ENCODE results near the gene PHLDB3. TPM values are rescaled to one million over a fixed set of nuclear protein-coding genes. Genes with fewer than 3 reads are reported as not detected.

Gene PHLDB3
- 6.7 and 8.5 TPM in 2 replicates for total RNA-seq (2021)
- long read RNA-seq, partial matches to known transcripts: 6 of 24 reads
- long read RNA-seq, other reads (novel, unspliced or antisense): 18 of 24 reads

DNA sequence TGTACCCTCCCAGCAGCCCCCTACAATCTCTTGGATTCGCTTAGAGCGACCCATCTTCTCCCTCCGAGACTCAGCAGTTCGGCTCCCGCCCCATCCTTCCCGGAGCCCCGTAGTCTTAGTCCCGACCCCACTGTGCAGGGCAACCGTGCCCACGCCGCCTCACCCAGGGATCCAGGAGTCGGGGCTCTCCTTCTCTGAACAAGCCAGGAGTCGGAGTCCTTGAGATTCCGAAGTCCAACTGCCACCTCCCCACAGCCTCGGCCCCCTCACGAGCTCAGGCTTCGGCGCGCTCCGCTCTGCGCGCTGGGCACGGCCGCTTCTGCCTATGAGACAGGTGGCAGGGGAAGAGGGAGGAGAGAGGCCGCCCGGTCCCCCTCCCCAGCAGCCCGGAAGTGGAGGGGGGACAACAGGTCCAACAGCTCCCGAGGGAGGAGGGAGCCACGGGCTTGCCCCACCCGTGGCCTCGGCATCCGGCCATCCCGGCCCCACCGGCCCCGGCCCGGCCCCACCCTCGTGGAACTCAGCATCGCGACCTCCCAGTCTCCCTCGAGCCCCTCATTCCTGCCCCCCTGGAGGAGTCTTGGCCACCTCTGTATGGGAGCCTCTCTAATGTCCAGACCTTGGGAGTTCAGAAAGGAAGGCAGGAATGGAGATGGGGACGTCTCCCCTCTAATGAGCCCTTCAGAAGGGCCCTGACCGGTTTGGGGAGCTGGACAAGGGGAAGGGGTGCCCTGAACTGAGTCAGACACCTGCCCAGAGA, at the start of gene PHLDB3:
PHLDB3 (minus strand) TSS at position 321 of the 760 bp plus-strand sequence. CDS start 628 bp downstream, outside the sequence.
- H3K23ac ChIP-seq (ENCODE audit: insufficient read length, low read depth, low read length): no peak within 1 kb of the TSS
- Mint-ChIP-seq H3K27me3 (ENCODE audit: low read depth) (peaks cover 12% of the 10 kb centered on the region), H3K4me1 (peaks cover 12 to 25% of the 10 kb centered on the region in 2 experiments), H3K27ac (peak within 1 kb of the TSS in 2 of 3 experiments; percentile 53 to 72; a peak in 3 of 7 replicates), H3K4me3 (peak within 1 kb of the TSS; percentile 81 to 87), H3K9me3 (no peaks in the 10 kb centered on the region; a peak in 1 of 5 replicates), H3K36me3 (ENCODE audit: insufficient read depth in 1 of 3, low read depth in 3 of 3) (peaks cover 6 to 7% (median 6%) of the 10 kb centered on the region in 3 experiments; a peak in 5 of 7 replicates)
- no peak within 1 kb of the TSS for H4K8ac ChIP-seq (replicated peaks; ENCODE audit: insufficient read length, low read depth, low read length)
- no peak within 1 kb of the TSS for H3K56ac ChIP-seq (ENCODE audit: insufficient read length, low read depth, low read length)
- peaks cover 21% of the 10 kb centered on the region for H3K23me2 ChIP-seq (ENCODE audit: insufficient read length, low read depth, low read length, poor library complexity, severe bottlenecking)
- no peak within 1 kb of the TSS for H3K4ac ChIP-seq (ENCODE audit: low read depth, low read length)
- no peak within 1 kb of the TSS for H2BK120ac ChIP-seq (ENCODE audit: low read depth, low read length, poor library complexity, severe bottlenecking)
- no peak within 1 kb of the TSS for H4K91ac ChIP-seq (ENCODE audit: insufficient read length, low read depth, low read length)
- peak within 1 kb of the TSS; percentile 32 for H2AFZ ChIP-seq (ENCODE audit: low read length)
- no peaks in the 10 kb centered on the region for H3K9me3 ChIP-seq (ENCODE audit: control insufficient read depth, low read depth, low read length)
- peak within 1 kb of the TSS; percentile 70 for H3K14ac ChIP-seq (ENCODE audit: insufficient read depth, low read length)
- peaks cover 4% of the 10 kb centered on the region; the same call in 1 of the 2 replicates for H3K27me3 ChIP-seq (ENCODE audit: insufficient read depth, low read length)
- H3K9ac ChIP-seq (ENCODE audit: extremely low read depth, insufficient read length, low read length): peak within 1 kb of the TSS; percentile 52
- H2BK15ac ChIP-seq (ENCODE audit: low read depth, low read length): peak within 1 kb of the TSS; percentile 87; the same call in 1 of the 2 replicates
- no peak within 1 kb of the TSS for H2BK12ac ChIP-seq (ENCODE audit: insufficient read length, low read depth, low read length)
- no peak within 1 kb of the TSS for H3K27ac ChIP-seq (ENCODE audit: insufficient read length, low read depth, low read length)
- DNase-seq: peak; percentile 64
- H3K4me2 ChIP-seq (ENCODE audit: insufficient read depth, insufficient read length, low read length): peak within 1 kb of the TSS; percentile 98
- no peaks in the 10 kb centered on the region for H4K20me1 ChIP-seq (ENCODE audit: control insufficient read depth, insufficient read depth, insufficient read length)
- no peak within 1 kb of the TSS for H3T11ph ChIP-seq (ENCODE audit: low read length)
- no peaks in the 10 kb centered on the region for H3K79me2 ChIP-seq (ENCODE audit: insufficient read depth, low read length)
- peak within 1 kb of the TSS; percentile 70 for H3K18ac ChIP-seq (ENCODE audit: insufficient read length, low read depth, low read length)
- WGBS (ENCODE audit: extremely low coverage, insufficient read length, low lambda C conversion rate): no CpG with 5 or more reads among the region's 42 CpGs
- TF ChIP-seq, protein P1, sequence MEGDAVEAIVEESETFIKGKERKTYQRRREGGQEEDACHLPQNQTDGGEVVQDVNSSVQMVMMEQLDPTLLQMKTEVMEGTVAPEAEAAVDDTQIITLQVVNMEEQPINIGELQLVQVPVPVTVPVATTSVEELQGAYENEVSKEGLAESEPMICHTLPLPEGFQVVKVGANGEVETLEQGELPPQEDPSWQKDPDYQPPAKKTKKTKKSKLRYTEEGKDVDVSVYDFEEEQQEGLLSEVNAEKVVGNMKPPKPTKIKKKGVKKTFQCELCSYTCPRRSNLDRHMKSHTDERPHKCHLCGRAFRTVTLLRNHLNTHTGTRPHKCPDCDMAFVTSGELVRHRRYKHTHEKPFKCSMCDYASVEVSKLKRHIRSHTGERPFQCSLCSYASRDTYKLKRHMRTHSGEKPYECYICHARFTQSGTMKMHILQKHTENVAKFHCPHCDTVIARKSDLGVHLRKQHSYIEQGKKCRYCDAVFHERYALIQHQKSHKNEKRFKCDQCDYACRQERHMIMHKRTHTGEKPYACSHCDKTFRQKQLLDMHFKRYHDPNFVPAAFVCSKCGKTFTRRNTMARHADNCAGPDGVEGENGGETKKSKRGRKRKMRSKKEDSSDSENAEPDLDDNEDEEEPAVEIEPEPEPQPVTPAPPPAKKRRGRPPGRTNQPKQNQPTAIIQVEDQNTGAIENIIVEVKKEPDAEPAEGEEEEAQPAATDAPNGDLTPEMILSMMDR (conservative IDR thresholded peaks at IDR 0.05): no peak; the same call in 2 of the 3 replicates
- H3K4me1 ChIP-seq (ENCODE audit: insufficient read depth, low read length): no peaks in the 10 kb centered on the region
- H2BK20ac ChIP-seq (ENCODE audit: low read depth, low read length, poor library complexity, severe bottlenecking): no peak within 1 kb of the TSS
- H4K5ac ChIP-seq (ENCODE audit: insufficient read length, low read depth, low read length): no peak within 1 kb of the TSS
- H2AK5ac ChIP-seq (ENCODE audit: insufficient read length, low read length): no peak within 1 kb of the TSS
- H2BK5ac ChIP-seq (ENCODE audit: insufficient read length, low read length): no peak within 1 kb of the TSS
- H3K79me1 ChIP-seq (ENCODE audit: insufficient read depth, low read depth, low read length, poor library complexity, severe bottlenecking): no peaks in the 10 kb centered on the region
